Activated naive CD8-positive, alpha-beta T cell treated with anti-CD3 and anti-CD28 coated beads, Interleukin-2, amount 50 U/mL, for 24 hours (primary cell): ENCODE results near the gene C5orf46.
"Not testable (repeated sequence)": the region's sequence is repeated elsewhere in the genome, so short reads cannot be mapped to it uniquely, and the experiment has no call there.

Experiments used
- ATAC-seq: fragments of 150-1000 bp; cut with Tn5 transposase; one replicate; pipeline ENCODE4 v1.10.0; 2021
- DNase-seq: peaks from one replicate; pipeline ENCODE4 v3.0.0; 2021
- H3K27ac Mint-ChIP-seq: one replicate; pipeline ENCODE4 v1.8.0; 2021; ENCODE audit warnings: mild to moderate bottlenecking, mixed read lengths
- H3K27me3 Mint-ChIP-seq: one replicate; pipeline ENCODE4 v1.8.0; 2021; ENCODE audit warnings: mixed read lengths
- H3K36me3 Mint-ChIP-seq: one replicate; pipeline ENCODE4 v1.8.0; 2021; ENCODE audit warnings: low read depth, mixed read lengths
- H3K4me1 Mint-ChIP-seq: one replicate; pipeline ENCODE4 v1.8.0; 2021; ENCODE audit warnings: mixed read lengths
- H3K4me3 Mint-ChIP-seq: one replicate; pipeline ENCODE4 v1.8.0; 2021; ENCODE audit warnings: mild to moderate bottlenecking, moderate library complexity, mixed read lengths
- H3K9me3 Mint-ChIP-seq: one replicate; pipeline ENCODE4 v1.8.0; 2021; ENCODE audit warnings: mixed read lengths

Gene C5orf46

DNA sequence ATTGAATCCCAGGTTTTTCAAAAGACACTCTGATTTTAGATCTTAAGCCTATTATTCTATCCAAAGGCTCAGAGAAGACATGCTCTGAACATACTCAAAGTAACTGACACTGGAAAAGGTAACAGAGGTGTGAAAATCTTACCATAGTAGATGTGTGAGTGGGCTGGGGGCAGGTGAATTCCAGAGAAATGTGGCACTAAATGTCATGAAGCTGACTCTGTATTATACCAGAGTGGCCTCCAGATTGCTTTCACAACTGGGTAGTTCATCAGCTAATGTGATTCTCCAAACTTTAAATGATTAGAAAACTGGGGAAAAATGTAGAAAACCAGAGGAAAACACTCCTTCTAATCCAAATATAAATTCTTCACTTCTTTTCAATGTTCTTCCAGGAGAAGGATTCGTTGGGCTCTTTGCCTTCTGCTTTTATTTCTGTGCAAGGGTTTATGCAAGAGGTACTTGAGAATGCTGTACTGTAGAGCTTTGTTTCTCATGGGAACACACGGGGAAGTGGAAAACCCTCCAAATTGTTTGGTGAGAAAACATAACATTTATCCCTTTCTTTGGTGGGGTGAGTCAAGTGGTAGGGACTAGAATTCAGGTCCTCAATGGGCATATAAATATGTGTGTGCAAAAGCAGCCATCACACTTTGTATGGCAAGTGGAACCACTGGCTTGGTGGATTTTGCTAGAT is 28.1 kb downstream of the C5orf46 start, which contains the start of gene SCGB3A2:
TSS of gene SCGB3A2 (plus strand) at position 646 of the 694 bp plus-strand sequence. CDS start 93 bp downstream, outside the sequence.
- Mint-ChIP-seq H3K27me3 (no peaks in the 10 kb centered on the region), H3K4me1 (no peaks in the 10 kb centered on the region), H3K36me3 (no peaks in the 10 kb centered on the region), H3K27ac (no peak within 1 kb of the TSS), H3K9me3 (no peaks in the 10 kb centered on the region), H3K4me3 (no peak within 1 kb of the TSS)
- ATAC-seq, result no peak
- no peak for DNase-seq

DNA sequence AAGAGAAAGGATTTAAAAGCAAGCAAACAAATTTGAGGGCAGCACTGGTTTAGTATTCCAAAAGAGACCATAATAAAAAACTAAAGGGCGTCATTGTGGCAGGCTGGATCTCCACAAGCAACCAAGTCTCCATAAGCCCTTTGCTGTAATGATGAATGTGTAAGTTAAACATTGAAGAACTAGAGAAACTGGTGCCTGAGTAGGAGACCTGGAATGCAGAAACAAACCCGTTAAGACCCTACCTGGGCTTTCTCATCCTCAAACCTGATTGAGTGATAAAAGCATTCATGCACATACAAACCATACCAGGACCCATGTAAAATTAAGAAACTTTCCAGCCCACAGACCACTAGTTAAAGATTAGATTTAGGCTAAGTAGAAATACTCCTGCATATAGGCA is 29.7 kb downstream of the C5orf46 start:
- ATAC-seq (no peak), DNase-seq (no peak)
- H3K9me3 Mint-ChIP-seq, result no peaks in the 10 kb centered on the region
- H3K27ac Mint-ChIP-seq, result no peak overlapping the region
- H3K27me3 Mint-ChIP-seq, result no peaks in the 10 kb centered on the region
- H3K4me1 Mint-ChIP-seq, result no peaks in the 10 kb centered on the region
- no peak overlapping the region for H3K4me3 Mint-ChIP-seq
- H3K36me3 Mint-ChIP-seq, result no peaks in the 10 kb centered on the region

- H3K4me1 Mint-ChIP-seq, result no peaks in the 10 kb centered on the region
- no peaks in the 10 kb centered on the region for H3K27me3 Mint-ChIP-seq
- no peak for ATAC-seq
- no peaks in the 10 kb centered on the region for H3K36me3 Mint-ChIP-seq
- H3K9me3 Mint-ChIP-seq, result no peaks in the 10 kb centered on the region
- no peak for DNase-seq
- no peak overlapping the region for H3K27ac Mint-ChIP-seq
- H3K4me3 Mint-ChIP-seq, result no peak overlapping the region
These were observed 30.2 kb downstream of the C5orf46 start for GRCh38 chr5:147876141-147876540.

- no peak overlapping the region for H3K4me3 Mint-ChIP-seq
- H3K27ac Mint-ChIP-seq, result no peak overlapping the region
- H3K9me3 Mint-ChIP-seq, result no peaks in the 10 kb centered on the region
- ATAC-seq (peak; percentile 24), DNase-seq (no peak)
- no peaks in the 10 kb centered on the region for H3K27me3 Mint-ChIP-seq
- H3K4me1 Mint-ChIP-seq, result no peaks in the 10 kb centered on the region
- no peaks in the 10 kb centered on the region for H3K36me3 Mint-ChIP-seq
These were observed 31.4 kb downstream of the C5orf46 start for GRCh38 chr5:147874910-147875367.

DNA sequence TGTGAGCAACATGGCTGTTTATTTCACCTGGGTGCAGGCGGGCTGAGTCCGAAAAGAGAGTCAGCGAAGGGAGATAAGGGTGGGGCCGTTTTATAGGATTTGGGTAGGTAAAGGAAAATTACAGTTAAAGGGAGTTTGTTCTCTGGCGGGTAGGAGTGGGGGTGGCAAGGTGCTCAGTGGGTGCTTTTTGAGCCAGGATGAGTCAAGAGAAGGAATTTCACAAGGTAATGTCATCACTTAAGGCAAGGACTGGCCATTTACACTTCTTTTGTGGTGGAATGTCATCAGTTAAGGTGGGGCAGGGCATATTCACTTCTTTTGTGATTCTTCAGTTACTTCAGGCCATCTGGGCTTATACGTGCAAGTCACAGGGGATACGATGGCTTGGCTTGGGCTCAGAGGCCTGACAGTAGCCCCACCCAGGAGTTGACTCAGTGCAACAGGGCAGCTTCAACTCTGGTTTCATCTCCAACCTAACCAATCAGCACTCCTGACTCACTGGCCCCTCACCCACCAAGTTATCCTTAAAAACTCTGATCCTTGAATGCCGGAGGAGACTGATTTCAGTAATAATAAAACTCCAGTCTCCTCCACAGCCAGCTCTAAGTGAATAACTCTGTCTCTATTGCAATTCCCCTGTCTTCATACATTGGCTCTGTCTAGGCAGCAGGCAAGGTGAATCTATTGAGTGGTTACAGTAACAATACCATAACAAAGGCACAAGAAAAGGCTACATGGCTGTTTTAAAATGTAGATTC is 32.0 kb downstream of the C5orf46 start:
- not testable (repeated sequence) for ATAC-seq, H3K27ac Mint-ChIP-seq, H3K36me3 Mint-ChIP-seq, H3K4me1 Mint-ChIP-seq, H3K9me3 Mint-ChIP-seq, H3K4me3 Mint-ChIP-seq, DNase-seq, H3K27me3 Mint-ChIP-seq

- H3K4me1 Mint-ChIP-seq, H3K27me3 Mint-ChIP-seq, DNase-seq, ATAC-seq, H3K4me3 Mint-ChIP-seq, H3K27ac Mint-ChIP-seq, H3K36me3 Mint-ChIP-seq, H3K9me3 Mint-ChIP-seq: not testable (repeated sequence)
These were observed 33.4 kb downstream of the C5orf46 start for GRCh38 chr5:147872744-147873435.

DNA sequence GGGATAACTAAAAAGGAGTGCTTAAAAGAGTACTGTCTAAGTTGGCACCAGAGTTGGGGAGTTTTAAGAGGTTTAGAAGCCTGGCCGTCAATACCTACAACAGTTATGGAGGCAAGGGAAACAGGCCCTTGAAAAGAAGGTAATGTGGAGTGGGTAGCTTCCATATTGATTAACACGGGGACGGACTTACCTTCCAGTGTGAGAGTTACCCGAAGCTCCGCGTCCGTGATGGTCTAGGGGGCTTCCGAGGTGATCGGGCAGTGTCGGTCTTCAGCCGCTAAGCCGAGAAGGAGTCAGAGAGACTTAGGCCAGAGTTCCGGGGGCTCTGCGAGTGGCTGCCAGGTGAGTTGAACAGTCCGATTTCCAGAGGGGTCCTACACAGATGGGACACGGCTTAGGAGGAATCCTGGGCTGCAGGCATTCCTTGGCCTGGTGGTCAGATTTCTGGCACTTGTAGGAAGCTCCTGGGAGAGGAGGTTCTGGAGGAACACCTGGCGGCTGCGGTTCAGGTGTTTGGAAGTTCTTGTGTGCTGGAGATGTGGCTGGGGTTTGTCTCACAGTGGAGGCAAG is 34.3 kb downstream of the C5orf46 start:
- not testable (repeated sequence) for ATAC-seq

GRCh38 chr5:147869892-147870291 is 36.4 kb downstream of the C5orf46 start:
- not testable (repeated sequence) for DNase-seq, H3K27me3 Mint-ChIP-seq, H3K36me3 Mint-ChIP-seq, ATAC-seq, H3K4me1 Mint-ChIP-seq, H3K27ac Mint-ChIP-seq, H3K4me3 Mint-ChIP-seq, H3K9me3 Mint-ChIP-seq

More for the DNA sequence above, 34.3 kb downstream of the C5orf46 start:
- H3K27ac Mint-ChIP-seq, H3K4me3 Mint-ChIP-seq, H3K4me1 Mint-ChIP-seq, H3K27me3 Mint-ChIP-seq, DNase-seq, H3K9me3 Mint-ChIP-seq, H3K36me3 Mint-ChIP-seq: not testable (repeated sequence)

DNA sequence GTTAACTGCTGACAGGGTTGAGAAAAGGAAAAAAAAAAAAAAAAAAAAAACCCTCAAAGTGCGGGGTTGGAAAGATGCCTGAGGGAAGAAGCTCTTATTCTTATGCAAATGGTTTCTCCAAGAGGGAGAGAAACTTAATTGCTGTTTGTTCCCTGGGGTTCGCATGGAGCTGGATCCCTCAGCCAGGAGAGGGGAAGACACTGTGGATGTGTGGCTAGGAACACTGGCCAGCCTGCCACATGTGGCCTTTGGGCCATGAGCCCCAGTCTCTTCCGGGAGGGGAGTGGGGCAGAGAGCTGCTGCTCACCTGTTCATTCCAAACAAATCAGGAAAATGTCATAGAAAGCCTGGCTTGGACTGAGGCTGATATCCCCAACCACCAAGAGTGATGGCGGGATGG is 37.2 kb downstream of the C5orf46 start:
- Mint-ChIP-seq H3K27ac (no peak overlapping the region), H3K9me3 (no peaks in the 10 kb centered on the region), H3K36me3 (no peaks in the 10 kb centered on the region), H3K27me3 (peaks cover 6% of the 10 kb centered on the region), H3K4me1 (no peaks in the 10 kb centered on the region), H3K4me3 (no peak overlapping the region)
- DNase-seq (no peak), ATAC-seq (peak; percentile 10)

DNA sequence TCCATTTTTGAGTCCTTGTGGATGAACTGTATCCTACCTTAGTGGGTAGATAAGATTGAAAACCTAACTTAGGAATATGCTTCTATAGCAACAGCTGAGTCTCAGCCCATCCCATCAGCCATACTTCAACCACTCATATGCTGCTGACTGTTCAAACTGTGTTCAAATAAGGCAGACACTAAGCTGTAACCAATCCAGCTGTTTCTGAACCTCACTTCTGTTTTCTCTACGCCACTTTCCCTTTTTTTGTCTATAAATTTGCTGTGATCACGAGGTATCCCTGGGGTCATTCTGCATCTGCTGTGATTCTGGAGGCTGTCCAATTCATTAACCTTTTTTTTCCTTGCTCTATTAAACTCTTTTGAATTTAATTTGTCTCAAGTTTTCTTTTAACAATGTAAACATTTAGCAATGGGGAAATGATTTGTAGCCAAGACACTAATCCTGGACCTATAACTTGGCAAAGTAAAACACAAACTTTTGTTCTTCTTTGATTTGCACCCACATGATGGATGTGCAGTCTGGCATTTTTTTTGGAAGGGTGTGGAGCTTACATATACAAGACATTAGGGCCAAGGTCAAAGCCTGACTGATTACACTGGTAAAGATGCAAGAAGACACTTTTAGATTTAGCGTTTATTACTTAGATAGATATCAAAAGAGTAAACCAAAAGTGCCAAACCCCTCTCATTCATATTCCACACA is 42.7 kb downstream of the C5orf46 start:
- H3K4me1 Mint-ChIP-seq, result no peaks in the 10 kb centered on the region
- H3K27ac Mint-ChIP-seq, result no peak overlapping the region
- H3K36me3 Mint-ChIP-seq, result no peaks in the 10 kb centered on the region
- H3K9me3 Mint-ChIP-seq, result no peaks in the 10 kb centered on the region
- no peak for ATAC-seq
- no peak for DNase-seq
- H3K27me3 Mint-ChIP-seq, result peaks cover 6% of the 10 kb centered on the region
- no peak overlapping the region for H3K4me3 Mint-ChIP-seq

DNA sequence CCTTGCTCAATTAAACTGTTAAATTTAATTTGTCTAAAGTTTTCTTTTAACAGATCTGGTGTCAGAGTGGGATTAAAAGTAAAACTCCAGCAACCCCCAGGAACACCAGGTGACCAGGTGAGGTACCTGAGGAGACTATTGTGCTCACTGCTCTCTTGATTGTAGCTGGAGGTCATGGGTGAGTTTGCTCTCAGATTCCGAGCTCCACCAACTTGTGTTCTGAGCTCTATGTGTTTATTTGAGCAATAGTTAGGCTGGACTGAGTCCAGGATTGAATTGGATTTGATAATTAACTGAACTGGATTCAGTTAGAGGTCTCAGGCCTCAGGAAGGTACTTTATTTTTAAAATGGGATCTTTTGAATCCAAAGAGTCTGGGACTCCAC is 45.7 kb downstream of the C5orf46 start:
- no peak for DNase-seq
- Mint-ChIP-seq H3K4me3 (no peak overlapping the region), H3K36me3 (no peaks in the 10 kb centered on the region), H3K4me1 (peaks cover 3% of the 10 kb centered on the region), H3K9me3 (no peaks in the 10 kb centered on the region), H3K27ac (no peak overlapping the region), H3K27me3 (peaks cover 8% of the 10 kb centered on the region)
- ATAC-seq, result no peak

DNA sequence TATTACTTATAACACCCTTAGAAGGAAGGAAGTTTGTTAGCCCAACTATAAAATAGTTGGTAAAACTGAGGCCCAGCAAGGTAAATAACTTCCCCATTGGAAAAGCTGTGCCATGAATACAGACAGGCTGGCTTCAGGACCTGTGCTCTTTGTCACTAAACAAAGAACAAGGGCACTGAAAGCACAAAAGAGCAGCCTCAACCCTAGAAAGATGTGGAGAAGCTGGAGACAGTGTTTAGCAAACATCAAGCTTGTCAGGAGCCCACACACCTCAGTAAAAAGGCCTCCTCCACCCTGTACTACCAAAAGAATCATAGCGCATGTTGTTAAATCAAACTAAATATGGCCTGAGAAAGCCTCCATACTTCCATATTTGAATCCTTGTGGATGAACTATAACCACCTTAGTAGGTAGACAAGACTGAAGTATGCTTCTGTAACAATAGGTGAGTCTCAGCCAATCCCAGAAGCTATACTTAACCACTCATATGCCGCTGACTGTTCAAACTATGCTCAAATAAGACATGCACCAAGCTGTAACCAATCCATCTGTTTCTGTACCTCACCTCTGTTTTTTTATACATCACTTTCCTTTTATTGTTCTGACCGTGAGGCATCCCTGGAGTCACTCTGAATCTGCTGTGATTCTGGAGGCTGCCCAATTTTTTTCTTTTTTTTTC is 46.2 kb downstream of the C5orf46 start:
- Mint-ChIP-seq H3K4me1 (peaks cover 3% of the 10 kb centered on the region), H3K27ac (no peak overlapping the region), H3K27me3 (peaks cover 8% of the 10 kb centered on the region), H3K4me3 (no peak overlapping the region), H3K9me3 (no peaks in the 10 kb centered on the region), H3K36me3 (no peaks in the 10 kb centered on the region)
- ATAC-seq (no peak), DNase-seq (no peak)

- Mint-ChIP-seq H3K27me3 (peaks cover 4% of the 10 kb centered on the region), H3K4me3 (no peak overlapping the region), H3K27ac (no peak overlapping the region), H3K4me1 (peaks cover 3% of the 10 kb centered on the region), H3K36me3 (no peaks in the 10 kb centered on the region), H3K9me3 (no peaks in the 10 kb centered on the region)
- DNase-seq (no peak), ATAC-seq (no peak)
These were observed 47.8 kb downstream of the C5orf46 start for GRCh38 chr5:147858565-147858964.
